HepG2 (cell line): Measurements from ENCODE around the gene FAM120B. TPM values are rescaled to one million over a fixed set of nuclear protein-coding genes. Genes with fewer than 3 reads are reported as not detected.

Experiments used
- CBX5 ChIP-seq: sonication (generic); formaldehyde crosslinking; IDR thresholded peaks from 2 replicates; pipeline ENCODE4 v1.4.0; 2020; ENCODE audit warnings: missing genetic modification reagents, borderline replicate concordance
- CHD4 ChIP-seq: fragments of 200-600 bp; sonication (generic); IDR thresholded peaks from 2 replicates; pipeline ENCODE4 v1.7.0; 2017; ENCODE audit warnings: mild to moderate bottlenecking, low read length, borderline replicate concordance
- DR1 ChIP-seq: sonication (generic); formaldehyde crosslinking; IDR thresholded peaks from 2 replicates; pipeline ENCODE4 v1.8.0; 2021; ENCODE audit warnings: mild to moderate bottlenecking, missing genetic modification reagents, inconsistent platforms
- HOXA7 ChIP-seq: sonication (generic); formaldehyde crosslinking; IDR thresholded peaks from 2 replicates; pipeline ENCODE4 v1.8.1; 2022; ENCODE audit warnings: mild to moderate bottlenecking, missing genetic modification reagents, moderate library complexity
- NCOA5 ChIP-seq: sonication (generic); formaldehyde crosslinking; IDR thresholded peaks from 2 replicates; pipeline ENCODE4 v1.4.0; 2020; ENCODE audit warnings: missing genetic modification reagents
- NFE2L2 ChIP-seq: fragments of 150-350 bp; IDR thresholded peaks from 2 replicates; pipeline ENCODE4 v1.6.1; 2014; ENCODE audit warnings: low read length
- PAWR ChIP-seq: sonication (generic); formaldehyde crosslinking; IDR thresholded peaks from 2 replicates; pipeline ENCODE4 v1.4.0; 2020; ENCODE audit warnings: missing genetic modification reagents, mild to moderate bottlenecking, borderline replicate concordance
- RBM22 ChIP-seq: fragments of 200-400 bp; formaldehyde crosslinking; optimal IDR thresholded peaks from 2 replicates; pipeline ENCODE3; 2017; ENCODE audit warnings: mild to moderate bottlenecking, low read length, moderate library complexity
- RFX1 ChIP-seq: fragments of 450-650 bp; IDR thresholded peaks from 2 replicates; pipeline ENCODE4 v1.6.1; 2017
- SMAD9 ChIP-seq: sonication (generic); formaldehyde crosslinking; IDR thresholded peaks from 2 replicates; pipeline ENCODE4 v1.5.1; 2020; ENCODE audit warnings: mild to moderate bottlenecking, missing genetic modification reagents
- TCF12 ChIP-seq, 2 experiments: fragments of 450-650 bp in 1 of 2; sonication (generic) in 1 of 2; formaldehyde crosslinking in 1 of 2; IDR thresholded peaks; 2 replicates each; pipeline versions ENCODE4 v1.6.1 to v1.8.0; 2017 to 2022; ENCODE audit warnings: antibody characterized with exemption in 1 of 2, mild to moderate bottlenecking in 1 of 2, missing genetic modification reagents in 1 of 2, moderate library complexity in 1 of 2
- ZIK1 ChIP-seq: sonication (generic); formaldehyde crosslinking; IDR thresholded peaks from 2 replicates; pipeline ENCODE4 v1.5.0; 2020; ENCODE audit warnings: mild to moderate bottlenecking, low read depth, missing genetic modification reagents, borderline replicate concordance
- ZNF20 ChIP-seq: sonication (generic); formaldehyde crosslinking; IDR thresholded peaks from 2 replicates; pipeline ENCODE4 v1.4.0; 2020; ENCODE audit warnings: mild to moderate bottlenecking, moderate library complexity, missing genetic modification reagents
- ZNF446 ChIP-seq: sonication (generic); formaldehyde crosslinking; IDR thresholded peaks from 2 replicates; pipeline ENCODE4 v1.5.0; 2020; ENCODE audit warnings: mild to moderate bottlenecking, missing genetic modification reagents
- ZNF7 ChIP-seq: IDR thresholded peaks from 2 replicates; pipeline ENCODE4 v1.6.1; 2016; ENCODE audit warnings: missing biosample characterization, missing genetic modification reagents
- ZNF740 ChIP-seq: sonication (generic); formaldehyde crosslinking; IDR thresholded peaks from 2 replicates; pipeline ENCODE4 v1.4.0; 2020; ENCODE audit warnings: missing genetic modification reagents
- ZNF879 ChIP-seq: sonication (generic); formaldehyde crosslinking; IDR thresholded peaks from 2 replicates; pipeline ENCODE4 v1.8.1; 2023; ENCODE audit warnings: missing genetic modification reagents
- ZSCAN12 ChIP-seq: sonication (generic); formaldehyde crosslinking; IDR thresholded peaks from 2 replicates; pipeline ENCODE4 v1.9.0; 2021; ENCODE audit warnings: mild to moderate bottlenecking, missing genetic modification reagents
- polyA plus RNA-seq, 8 experiments: library from polyadenylated mRNA; depleted of rRNA in 3 of 8; stranded (reverse) in 7 of 8; unstranded in 1 of 8; fragments of >200 nt; fragmentation: Illumina TruSeq in 4 of 8; extraction: Trizol in 4 of 8; gene quantifications; 2 replicates each; pipeline versions ENCODE4 v1.2.1 to v1.2.3, GENCODE V29; 2011 to 2016; ENCODE audit warnings: low read depth in 4 of 8, missing spikeins in 1 of 8, mixed read lengths in 1 of 8; ENCODE audit not compliant: insufficient read depth in 1 of 8
- total RNA-seq, 5 experiments: library from RNA; depleted of rRNA; stranded (reverse); fragments of >200 nt; fragmentation: Illumina TruSeq; extraction: Trizol; gene quantifications; 2 replicates each; pipeline ENCODE4 v1.2.3, GENCODE V29; 2016; ENCODE audit warnings: low read depth in 1 of 5
- TF ChIP-seq, protein P1 (sequence below): sonication (generic); formaldehyde crosslinking; IDR thresholded peaks from 2 replicates; pipeline ENCODE4 v1.5.0; 2020; ENCODE audit warnings: missing genetic modification reagents
- TF ChIP-seq, protein P2 (sequence below): sonication (generic); formaldehyde crosslinking; IDR thresholded peaks from 2 replicates; pipeline ENCODE4 v1.4.0; 2020; ENCODE audit warnings: mild to moderate bottlenecking, missing genetic modification reagents
- TF ChIP-seq, protein P3 (sequence below): sonication (generic); formaldehyde crosslinking; IDR thresholded peaks from 2 replicates; pipeline ENCODE4 v1.4.0; 2020; ENCODE audit warnings: missing genetic modification reagents

The FAM120B gene
- total and polyA plus RNA-seq, 2 of the 13 experiments (the other 11 are each of a cell fraction or from before 2014, with no cell fraction given), result 9.2 to 10.7 TPM

- TF ChIP-seq TCF12 (IDR thresholded peaks at IDR 0.05), result no peak
- TF ChIP-seq TCF12 (CRISPR knock-in tag; IDR thresholded peaks at IDR 0.05), result 0 out of 2 replicates have a peak, but pooled peaks have one; percentile 92
- TF ChIP-seq NFE2L2, result no peak
- 0 out of 2 replicates have a peak, but pooled peaks have one; percentile 23 for TF ChIP-seq SMAD9 (CRISPR knock-in tag)
- peak; percentile 99; the same call in 1 of the 2 replicates for TF ChIP-seq PAWR (CRISPR knock-in tag)
- peak; percentile 65; the same call in 1 of the 2 replicates for TF ChIP-seq ZSCAN12
- no peak for TF ChIP-seq HOXA7 (CRISPR knock-in tag)
- TF ChIP-seq RBM22, result peak; percentile 91
- TF ChIP-seq CHD4, result no peak
- peak; percentile 89; the same call in 1 of the 2 replicates for TF ChIP-seq ZNF879 (CRISPR knock-in tag)
- TF ChIP-seq, protein P1, sequence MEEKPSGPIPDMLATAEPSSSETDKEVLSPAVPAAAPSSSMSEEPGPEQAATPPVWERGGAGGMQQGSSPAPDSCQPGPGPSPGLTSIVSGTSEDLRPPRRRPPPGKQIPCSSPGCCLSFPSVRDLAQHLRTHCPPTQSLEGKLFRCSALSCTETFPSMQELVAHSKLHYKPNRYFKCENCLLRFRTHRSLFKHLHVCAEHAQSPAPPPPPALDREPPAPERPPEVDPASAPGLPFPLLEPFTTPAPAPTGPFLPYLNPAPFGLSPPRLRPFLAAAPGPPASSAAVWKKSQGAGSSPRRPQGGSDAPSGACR (CRISPR knock-in tag), result no peak; the same call in 1 of the 2 replicates
- TF ChIP-seq DR1, result peak; percentile 84
- peak; percentile 13; the same call in 1 of the 2 replicates for TF ChIP-seq ZNF446
- TF ChIP-seq NCOA5 (CRISPR knock-in tag), result 0 out of 2 replicates have a peak, but pooled peaks have one; percentile 60
- peak; percentile 100 for TF ChIP-seq RFX1
- peak; percentile 38 for TF ChIP-seq CBX5 (CRISPR knock-in tag)
- 0 out of 2 replicates have a peak, but pooled peaks have one; percentile 64 for TF ChIP-seq ZNF20 (CRISPR knock-in tag)
- TF ChIP-seq ZNF7, result no peak
- TF ChIP-seq ZNF740, result no peak
- peak; percentile 99 for TF ChIP-seq ZIK1 (CRISPR knock-in tag)
- TF ChIP-seq, protein P2, sequence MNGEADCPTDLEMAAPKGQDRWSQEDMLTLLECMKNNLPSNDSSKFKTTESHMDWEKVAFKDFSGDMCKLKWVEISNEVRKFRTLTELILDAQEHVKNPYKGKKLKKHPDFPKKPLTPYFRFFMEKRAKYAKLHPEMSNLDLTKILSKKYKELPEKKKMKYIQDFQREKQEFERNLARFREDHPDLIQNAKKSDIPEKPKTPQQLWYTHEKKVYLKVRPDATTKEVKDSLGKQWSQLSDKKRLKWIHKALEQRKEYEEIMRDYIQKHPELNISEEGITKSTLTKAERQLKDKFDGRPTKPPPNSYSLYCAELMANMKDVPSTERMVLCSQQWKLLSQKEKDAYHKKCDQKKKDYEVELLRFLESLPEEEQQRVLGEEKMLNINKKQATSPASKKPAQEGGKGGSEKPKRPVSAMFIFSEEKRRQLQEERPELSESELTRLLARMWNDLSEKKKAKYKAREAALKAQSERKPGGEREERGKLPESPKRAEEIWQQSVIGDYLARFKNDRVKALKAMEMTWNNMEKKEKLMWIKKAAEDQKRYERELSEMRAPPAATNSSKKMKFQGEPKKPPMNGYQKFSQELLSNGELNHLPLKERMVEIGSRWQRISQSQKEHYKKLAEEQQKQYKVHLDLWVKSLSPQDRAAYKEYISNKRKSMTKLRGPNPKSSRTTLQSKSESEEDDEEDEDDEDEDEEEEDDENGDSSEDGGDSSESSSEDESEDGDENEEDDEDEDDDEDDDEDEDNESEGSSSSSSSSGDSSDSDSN (CRISPR knock-in tag), result peak; percentile 89
- TF ChIP-seq, protein P3, sequence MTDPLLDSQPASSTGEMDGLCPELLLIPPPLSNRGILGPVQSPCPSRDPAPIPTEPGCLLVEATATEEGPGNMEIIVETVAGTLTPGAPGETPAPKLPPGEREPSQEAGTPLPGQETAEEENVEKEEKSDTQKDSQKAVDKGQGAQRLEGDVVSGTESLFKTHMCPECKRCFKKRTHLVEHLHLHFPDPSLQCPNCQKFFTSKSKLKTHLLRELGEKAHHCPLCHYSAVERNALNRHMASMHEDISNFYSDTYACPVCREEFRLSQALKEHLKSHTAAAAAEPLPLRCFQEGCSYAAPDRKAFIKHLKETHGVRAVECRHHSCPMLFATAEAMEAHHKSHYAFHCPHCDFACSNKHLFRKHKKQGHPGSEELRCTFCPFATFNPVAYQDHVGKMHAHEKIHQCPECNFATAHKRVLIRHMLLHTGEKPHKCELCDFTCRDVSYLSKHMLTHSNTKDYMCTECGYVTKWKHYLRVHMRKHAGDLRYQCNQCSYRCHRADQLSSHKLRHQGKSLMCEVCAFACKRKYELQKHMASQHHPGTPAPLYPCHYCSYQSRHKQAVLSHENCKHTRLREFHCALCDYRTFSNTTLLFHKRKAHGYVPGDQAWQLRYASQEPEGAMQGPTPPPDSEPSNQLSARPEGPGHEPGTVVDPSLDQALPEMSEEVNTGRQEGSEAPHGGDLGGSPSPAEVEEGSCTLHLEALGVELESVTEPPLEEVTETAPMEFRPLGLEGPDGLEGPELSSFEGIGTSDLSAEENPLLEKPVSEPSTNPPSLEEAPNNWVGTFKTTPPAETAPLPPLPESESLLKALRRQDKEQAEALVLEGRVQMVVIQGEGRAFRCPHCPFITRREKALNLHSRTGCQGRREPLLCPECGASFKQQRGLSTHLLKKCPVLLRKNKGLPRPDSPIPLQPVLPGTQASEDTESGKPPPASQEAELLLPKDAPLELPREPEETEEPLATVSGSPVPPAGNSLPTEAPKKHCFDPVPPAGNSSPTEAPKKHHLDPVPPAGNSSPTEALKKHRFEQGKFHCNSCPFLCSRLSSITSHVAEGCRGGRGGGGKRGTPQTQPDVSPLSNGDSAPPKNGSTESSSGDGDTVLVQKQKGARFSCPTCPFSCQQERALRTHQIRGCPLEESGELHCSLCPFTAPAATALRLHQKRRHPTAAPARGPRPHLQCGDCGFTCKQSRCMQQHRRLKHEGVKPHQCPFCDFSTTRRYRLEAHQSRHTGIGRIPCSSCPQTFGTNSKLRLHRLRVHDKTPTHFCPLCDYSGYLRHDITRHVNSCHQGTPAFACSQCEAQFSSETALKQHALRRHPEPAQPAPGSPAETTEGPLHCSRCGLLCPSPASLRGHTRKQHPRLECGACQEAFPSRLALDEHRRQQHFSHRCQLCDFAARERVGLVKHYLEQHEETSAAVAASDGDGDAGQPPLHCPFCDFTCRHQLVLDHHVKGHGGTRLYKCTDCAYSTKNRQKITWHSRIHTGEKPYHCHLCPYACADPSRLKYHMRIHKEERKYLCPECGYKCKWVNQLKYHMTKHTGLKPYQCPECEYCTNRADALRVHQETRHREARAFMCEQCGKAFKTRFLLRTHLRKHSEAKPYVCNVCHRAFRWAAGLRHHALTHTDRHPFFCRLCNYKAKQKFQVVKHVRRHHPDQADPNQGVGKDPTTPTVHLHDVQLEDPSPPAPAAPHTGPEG, result peak; percentile 91
These were observed at the start of gene FAM120B (continued) for GRCh38 chr6:170306324-170307079.
